Stimulated activated CD4-positive, alpha-beta T cell treated with anti-CD3 and anti-CD28 coated beads, Interleukin-2, amount 100 ng/mL, for 4 hours (primary cell): ENCODE data around the gene KCNT1.

Source experiments
- DNase-seq: peaks from one replicate; pipeline ENCODE4 v3.0.0-alpha.2; 2020; ENCODE audit warnings: low read depth

The KCNT1 gene

DNA sequence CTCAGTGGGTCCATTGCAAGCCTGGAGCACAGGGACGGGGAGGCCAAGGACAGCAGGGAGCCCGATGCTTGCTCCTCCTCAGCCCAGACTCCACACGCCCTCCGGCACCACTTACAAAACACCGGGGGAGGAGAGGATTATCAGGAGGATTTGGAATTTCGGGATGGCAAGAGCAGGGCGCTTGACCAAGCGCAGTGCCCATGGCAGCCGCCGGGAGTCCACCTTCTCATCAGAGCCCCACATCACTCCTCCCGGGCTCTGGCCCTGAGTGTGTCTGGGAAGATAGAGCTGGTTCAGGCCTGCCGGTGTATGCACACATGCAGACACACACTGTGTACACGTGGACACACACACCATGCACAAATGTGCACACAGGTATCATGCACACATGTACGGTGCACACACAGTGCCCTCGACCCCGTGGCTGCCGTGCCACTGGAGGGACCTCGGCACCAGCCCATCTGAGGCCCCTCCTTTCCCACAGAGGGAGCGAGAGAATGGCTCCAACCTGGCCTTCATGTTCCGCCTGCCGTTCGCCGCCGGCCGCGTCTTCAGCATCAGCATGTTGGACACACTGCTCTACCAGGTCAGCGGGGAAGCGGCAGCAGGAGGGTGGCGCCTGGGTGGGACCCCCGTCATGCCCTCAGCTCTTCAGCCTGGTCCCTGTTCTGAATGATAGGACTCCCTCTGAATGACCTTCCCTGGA is 81.7 kb downstream of the KCNT1 start:
- no peak for DNase-seq

DNA sequence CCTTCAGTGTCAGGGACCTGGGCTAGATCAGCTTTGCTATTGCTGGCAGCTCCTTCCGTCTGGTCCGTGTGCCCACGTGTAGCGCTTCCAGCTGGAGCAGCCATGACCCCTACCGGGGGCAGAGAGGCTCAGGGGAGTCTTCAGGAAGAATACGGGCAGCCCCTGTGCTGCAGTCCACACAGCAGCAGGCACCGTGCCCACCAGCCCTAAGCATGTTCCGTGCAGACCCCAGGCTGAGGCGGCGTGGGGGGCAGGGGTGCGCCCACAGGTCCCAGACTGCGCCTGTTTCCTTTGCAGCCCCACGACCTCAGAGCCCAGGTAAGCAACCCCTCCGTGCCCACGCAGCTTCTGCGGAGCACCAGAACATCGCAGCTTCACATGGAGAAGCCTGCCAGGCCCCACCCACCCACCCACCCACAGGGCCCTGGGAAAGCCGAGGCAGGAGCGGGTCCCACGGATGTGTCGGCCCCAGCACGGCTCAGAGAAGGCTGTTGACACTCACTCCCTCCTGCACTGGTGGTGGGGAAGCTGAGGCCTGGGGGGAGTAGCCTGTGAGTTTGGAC is 83.1 kb downstream of the KCNT1 start:
- DNase-seq, result no peak

DNA sequence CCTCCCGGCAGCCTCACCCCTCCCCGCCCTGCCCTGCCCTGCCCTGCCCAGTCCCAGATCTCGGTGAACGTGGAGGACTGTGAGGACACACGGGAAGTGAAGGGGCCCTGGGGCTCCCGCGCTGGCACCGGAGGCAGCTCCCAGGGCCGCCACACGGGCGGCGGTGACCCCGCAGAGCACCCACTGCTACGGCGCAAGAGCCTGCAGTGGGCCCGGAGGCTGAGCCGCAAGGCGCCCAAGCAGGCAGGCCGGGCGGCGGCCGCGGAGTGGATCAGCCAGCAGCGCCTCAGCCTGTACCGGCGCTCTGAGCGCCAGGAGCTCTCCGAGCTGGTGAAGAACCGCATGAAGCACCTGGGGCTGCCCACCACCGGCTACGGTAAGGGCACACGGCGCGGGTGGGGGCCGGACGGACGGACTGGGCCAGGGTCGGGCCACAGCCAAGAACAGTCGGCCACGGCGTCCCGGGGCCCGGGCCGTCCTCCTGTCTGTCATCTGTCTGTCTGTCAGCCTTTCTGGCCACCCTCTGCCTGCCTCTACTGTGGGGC is 84.2 kb downstream of the KCNT1 start:
- DNase-seq, result no peak

DNA sequence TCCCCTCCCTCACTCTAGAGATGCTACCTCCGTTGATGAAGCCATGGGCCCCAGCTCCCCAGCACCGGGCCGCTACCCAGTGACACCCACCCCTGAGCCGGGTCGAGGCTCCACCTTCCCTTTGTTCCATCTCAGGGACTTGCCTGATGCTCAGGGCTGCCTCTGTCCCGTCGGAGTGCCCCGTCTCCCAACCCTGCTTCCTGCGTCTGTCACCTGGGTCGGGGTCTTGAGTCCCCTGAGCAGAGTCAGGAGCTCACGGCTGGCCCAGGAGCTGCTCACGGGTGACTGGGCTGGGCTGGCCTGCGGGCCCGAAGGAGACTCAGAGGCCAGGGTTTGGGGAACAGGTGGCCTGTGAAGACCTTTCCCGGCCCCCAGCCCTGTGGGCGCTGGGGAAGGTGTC is 85.3 kb downstream of the KCNT1 start:
- no peak for DNase-seq

DNA sequence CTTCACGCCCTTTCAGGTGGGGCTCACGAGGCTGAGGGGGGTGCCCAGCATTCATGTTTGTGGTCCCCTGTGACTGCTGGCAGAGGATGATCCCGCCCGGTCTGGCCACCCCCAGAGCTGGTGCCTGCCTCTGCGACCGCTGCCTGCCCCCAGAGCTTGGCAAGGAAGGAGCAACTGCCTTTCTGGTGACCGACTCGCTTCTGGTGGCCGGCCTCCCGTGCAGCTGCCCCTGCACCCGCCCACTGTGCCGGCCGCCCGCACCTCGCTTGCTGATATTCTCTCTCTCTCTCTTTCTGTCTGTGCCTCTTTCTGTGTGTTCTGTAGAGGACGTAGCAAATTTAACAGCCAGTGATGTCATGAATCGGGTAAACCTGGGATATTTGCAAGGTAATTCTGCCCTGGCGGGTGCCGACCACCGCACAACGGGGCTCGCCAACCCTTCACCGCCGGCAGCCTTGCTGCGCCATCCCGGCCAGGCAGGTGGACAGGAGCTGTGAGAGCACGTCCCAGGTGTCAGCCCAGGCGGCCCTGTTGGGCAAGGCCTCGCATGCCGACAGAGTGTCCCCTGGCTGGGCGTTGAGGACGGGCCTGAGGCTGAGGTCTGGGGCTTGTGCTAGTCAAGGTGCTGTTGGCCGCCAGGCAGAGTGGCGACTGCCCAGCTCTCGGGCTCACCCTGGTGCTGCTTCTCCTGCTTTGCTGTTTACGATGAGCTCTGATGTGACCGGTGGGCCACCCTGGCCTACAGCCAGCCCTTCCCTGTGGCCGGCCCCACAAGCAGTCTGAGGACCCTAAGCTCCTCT is 86.0 kb downstream of the KCNT1 start:
- DNase-seq, result no peak

DNA sequence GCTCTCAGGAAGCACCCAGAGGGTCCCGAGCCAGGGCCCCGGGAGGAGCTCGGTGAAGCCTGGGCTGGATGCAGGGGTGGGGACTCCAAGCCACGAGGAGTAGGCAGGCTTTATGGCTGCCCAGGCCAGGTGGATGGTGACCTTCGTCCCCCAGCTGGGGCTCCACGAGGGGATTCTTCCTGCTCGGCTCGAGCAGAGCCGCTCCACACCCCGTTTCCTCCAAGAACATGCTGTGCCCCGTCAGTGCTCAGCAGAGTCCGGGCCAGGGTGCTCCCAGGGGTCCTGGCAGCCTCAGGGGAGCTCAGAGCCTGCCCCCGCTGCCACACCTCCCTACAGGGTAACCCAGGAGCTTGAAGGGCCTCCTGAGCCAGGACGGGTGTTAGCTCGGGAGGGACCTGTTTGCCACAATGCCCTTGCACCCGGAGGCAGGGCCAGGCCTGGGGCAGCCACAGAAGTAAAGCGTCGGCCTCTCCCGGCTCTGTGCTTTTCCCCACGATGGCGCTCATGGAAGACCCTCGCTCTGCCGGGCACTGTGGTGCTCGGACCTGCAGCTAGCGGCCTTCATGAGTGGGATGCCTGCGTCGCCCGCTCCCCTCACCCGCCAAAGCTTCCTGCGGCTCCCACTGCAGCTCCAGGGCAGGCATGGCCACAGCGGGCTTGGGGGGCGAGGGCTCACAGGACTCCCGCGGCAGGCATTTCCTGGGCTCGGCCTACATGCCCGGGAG is 86.8 kb downstream of the KCNT1 start:
- no peak for DNase-seq

DNA sequence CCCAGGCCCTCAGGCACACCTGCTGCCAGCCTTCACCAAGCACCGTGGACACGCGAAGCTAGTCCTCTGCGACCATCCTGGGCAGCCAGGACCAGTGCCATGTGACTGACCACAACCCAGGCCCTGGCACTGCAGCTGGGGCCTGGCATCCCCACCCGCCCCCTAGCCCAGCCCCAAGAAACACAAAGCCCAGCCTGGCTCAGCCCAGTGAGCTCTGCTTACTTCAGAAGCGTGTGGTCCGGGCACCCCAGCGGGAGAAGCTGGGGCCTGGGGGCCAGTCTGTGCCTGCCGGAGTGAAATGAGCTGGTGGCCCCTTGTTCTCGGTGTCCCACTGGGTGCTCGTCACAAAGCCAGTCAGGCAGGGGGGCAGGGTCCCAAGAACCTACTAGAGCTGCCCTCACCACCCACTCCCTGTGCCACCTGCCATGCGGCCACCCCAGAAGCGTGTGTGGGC is 87.9 kb downstream of the KCNT1 start:
- no peak for DNase-seq

DNA sequence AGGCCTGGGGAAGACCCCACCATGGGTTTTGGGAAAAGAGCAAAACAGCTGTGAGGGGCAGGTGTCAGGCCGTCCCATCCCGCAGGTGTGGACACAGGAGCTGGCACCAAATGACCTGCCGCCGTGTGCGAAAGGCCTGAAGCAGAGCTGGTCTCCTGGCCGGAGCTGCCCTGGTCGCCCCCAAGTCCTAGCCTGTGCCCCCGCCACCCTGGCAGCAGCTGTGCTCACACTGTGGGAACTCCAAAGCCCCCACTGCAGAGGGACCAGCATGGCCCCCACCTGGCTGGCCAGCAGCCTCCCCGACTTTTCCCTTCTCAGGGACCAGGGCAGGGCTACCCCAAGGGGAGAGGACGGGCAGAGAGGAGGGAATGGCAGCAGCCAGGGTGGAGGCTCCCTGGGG is 88.4 kb downstream of the KCNT1 start:
- DNase-seq, result no peak

DNA sequence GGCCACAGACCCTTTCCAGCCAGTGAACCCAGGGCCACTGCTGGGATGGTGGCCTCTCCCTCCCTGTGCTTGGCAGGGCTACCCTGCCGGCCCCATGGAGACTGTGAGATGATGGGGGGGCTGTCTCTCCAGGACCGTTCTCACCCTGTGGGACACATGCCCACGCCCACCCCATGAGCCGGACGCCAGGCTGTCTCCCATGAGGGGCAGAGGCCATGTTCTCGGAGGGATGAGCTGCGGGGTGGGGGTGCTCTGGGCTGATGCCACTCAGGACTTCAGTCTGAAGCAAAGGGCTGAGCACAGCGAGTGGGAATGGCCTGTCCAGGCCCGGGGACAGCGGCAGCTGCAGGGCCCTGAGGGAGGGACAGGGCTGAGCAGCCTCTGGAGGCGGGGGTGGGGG is 88.9 kb downstream of the KCNT1 start:
- DNase-seq, result no peak

DNA sequence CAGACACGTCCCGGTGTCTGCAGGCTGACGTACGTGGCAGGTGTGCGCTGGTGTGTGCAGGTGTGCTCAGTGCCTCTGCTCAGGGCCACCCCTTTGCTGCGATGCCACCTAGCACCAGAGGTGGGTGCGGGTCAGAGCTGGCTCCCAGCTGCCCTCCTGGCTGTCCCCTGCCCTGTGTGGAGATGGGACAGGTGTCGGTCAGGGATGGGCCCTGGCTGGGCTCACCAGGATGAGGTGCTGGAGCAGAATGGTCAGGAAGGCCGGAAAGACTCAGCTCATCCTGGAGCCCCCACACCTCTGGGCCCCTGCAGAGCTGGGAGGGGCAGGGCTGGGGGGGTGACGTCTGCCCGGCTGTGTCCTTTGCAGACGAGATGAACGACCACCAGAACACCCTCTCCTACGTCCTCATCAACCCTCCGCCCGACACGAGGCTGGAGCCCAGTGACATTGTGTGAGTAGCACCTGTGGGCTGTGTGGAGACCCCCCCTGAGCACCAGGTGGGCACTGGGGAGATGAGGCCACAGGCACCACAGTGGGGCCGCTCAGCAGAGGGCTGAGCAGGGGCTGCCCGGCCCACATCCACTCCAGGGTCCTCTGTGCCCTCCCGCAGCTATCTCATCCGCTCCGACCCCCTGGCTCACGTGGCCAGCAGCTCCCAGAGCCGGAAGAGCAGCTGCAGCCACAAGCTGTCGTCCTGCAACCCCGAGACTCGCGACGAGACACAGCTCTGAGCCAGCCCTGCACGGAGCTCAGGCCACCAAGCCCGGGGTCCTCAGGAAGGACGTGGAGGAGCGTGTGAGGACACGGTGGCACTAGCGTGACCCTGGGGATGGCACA is 89.7 kb downstream of the KCNT1 start:
- no peak for DNase-seq

DNA sequence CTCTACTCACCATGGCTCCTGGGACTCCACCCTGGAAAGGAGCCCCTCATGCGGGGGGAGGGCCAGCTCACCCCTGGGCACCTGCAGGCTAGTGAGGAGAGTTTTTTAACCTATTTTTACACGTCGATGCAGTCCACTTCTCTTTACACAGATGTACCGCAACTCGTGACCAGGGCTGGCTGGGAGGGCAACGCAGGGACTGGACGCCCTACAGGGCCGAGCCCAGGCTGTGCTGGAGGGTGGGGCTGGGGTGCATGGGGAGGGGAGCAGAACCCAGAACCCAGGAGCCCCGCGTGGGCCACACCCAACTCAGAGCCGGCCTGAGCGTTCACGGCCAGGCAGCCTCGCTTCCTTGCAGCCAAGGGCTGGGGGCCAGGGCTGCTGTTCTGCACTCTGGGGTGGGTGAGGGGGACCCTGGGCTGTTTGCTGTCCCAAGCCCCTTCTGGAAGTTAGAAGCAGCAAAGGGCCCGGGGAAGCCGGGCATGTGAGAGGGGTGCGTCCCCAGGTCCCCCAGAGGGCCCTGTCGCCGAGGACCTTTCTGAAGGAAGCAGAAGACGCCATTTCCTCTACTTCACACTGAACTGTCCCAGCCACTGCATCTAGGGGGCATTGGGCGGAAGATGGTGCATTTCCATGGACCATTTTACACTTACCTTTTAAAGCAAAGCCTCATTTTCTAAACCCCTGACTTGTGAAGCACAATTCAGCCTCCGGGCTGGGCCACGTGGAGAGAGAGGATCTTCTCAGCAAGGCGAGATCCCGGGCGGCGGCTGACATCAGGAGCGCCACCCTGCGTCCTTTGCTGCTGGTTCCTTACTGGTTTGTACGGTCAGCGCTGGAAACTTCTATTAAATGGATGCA is 90.5 kb downstream of the KCNT1 start:
- DNase-seq, result no peak

DNA sequence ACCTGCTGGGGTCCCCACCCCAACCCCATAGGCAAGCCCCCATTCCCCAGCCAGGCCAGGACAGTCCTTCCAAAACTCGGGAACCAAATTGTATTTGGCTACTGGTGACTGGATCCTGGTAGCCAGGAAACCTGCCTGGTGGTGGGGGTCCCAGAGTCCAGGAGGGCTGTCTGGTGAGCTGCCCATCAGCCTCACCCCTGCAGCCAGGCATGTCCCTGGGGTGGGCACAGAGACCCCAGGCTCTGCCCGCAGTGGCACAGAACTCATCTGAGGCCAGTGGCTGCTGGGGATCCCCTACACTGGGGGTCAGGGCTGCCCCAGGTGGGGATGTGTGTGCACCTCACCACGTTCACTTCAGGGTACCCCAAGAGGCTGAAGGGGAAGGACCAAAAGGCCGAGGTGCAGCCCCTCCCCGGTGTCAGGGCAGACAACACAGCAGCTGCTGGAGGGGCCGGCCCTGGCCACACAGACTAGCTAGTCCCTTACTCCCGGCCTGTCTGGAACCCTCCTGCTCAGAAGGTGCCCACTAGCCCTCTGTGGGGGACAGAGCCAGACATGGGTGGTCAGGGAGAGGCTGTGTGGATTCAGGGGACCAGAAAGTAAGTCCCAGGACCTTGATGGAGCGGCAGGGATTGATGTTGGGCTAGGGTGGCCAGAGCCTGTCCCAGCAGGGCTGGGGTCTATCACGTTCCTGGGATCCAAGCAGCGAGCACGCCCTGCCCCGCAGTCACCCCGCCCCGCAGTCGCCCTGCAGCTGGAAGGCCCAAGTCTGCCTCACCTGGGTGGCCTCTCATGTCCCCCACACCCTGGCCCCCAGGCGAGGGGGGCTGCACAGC is 91.5 kb downstream of the KCNT1 start:
- DNase-seq, result no peak

DNA sequence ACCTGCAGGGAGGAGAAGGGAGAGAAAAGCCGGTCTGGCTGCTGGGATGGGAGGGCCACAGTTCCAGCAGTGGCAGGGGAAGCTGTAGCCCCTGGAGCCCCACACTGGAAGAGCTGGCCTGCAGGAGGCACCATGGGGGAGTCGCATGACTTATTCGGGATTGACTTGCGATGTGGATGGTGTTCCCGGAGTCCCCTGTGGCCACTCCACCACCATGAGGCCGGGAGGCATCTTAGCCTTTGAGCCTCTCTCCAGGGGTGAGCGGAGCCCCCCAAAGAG is 92.0 kb downstream of the KCNT1 start:
- no peak for DNase-seq

DNA sequence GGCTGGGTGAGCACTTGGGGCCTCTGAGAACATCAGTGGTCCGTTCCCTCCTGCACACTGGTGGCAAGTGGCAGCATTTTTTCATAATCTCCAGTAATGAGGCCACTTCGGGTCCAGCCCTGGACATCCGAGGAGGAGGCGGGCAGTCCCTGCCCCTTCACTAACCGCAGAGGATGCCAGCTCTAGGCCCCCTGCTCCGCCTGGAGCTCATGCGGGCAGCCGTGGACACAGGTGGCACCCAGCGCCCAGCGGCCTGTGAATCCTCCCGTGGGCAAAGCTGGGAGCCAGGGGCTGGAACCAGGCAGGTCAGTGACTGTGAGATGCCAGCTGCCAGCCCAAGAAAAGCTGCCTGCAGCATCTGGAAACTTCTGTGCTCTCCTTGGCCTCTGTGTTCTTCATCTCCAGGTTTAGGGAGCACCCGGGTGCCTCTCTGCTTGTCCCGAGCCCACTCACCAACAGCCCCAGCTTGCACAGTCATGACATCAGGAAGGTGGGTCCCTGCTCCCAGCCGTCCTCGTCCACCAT is 92.4 kb downstream of the KCNT1 start:
- DNase-seq, result no peak

DNA sequence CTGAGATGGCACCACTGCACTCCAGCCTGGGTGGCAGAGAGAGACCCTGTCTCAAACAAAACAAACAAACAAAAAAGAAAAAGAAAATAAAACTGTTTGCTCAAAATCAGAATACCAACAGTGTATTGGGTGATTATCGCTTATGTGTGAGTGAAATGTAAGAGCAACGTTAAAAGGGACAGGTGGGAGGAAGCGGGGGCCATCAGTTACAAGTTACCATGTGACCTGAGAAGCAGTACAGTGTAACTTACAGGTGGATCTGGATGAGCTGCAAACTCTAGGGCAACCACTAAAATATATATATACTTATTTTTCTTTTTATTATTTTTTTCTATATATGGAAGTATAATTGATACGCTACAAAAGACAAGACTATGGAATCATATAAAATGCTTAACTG is 93.4 kb downstream of the KCNT1 start:
- no peak for DNase-seq

DNA sequence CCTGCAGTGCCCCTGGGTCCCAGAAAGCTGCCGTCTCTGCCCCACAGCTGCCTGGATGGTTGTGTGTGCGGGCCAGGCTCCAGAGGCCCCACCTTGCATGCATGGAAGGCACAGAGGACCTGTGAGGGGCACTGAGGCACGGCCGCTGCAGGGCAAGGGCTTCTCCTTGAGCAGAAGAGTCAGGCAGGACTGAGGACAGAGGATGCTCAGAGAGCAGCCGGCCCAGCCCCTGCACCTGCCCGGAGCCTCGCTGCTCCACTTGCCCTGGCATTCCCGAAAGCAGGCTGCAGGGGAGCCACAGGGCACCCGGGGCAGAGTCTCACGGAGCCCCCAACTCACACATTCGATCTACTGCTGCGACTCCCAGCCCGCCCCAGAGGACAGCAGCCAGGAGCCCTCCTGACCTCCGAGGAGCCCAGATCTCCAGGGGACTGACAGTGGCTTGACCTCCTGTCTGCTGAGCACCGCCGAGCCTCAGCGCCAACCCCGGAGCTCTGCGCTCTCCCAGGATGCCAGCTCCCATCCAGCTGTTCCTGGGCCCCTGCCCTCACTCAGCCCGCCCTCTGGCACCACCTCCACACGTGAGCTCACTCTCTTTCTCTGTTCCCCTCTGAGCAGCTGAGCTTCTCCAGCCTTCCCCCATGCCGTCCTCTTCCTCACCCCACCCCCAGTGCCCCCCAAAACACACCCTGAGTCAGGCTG is 95.0 kb downstream of the KCNT1 start:
- DNase-seq, result no peak

DNA sequence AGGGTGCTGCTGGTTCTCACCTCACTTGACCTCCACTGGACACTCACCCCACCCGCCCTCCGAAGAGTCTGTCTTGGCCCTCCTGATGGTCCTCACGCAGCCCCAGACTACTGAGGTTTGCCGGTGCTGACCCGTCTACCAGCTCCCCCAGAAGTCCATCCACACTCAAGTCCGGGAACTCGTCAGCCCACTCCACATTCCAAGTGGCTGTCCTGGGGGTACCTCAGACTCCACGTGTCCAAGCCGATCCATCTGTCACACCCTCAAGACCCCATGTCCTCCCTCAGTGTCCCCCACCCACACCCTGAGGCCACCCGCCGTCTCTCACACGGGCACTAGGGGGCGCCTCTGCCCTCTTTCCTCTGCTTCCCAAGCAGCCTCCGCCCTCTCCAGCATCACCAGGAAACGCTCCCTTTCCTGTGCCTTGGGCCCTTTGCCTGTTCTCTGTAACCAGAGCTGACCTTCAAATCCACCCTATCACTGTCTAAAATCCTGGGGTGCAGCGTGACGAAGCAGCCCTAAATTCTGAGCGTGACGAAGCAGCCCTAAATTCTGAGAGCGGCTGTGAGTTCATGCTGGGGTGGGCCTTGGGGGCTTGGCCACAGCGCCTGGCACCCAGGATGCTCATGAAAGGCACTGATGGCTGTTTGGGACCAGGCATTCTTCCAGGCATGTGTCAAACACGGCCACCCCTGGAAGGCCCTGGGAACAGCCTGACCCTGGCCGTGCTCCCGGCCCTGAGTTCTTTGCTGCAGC is 95.7 kb downstream of the KCNT1 start:
- DNase-seq, result no peak

DNA sequence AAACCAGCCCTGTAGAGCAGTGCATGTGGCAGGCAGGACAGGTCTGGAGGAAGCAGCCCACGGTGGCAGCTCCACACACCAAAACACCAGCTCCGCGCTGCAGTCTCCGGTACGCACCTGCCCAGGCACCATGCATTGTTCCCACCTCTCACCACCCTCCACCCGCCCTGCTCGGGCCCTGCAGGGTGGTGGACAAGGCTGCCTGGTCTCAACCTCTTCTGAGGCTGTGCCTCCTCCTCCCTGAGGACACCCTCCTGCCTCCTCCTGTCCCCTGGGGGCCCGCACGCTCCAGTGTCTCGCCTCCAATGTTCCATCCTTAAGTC is 96.2 kb downstream of the KCNT1 start:
- DNase-seq, result no peak
